ENCODE results near the gene LRRC31. TPM values are rescaled to one million over a fixed set of nuclear protein-coding genes. Genes with fewer than 3 reads are reported as not detected.

LRRC31 gene
- total RNA-seq, 2 experiments from 2014 or later, result not detected

DNA sequence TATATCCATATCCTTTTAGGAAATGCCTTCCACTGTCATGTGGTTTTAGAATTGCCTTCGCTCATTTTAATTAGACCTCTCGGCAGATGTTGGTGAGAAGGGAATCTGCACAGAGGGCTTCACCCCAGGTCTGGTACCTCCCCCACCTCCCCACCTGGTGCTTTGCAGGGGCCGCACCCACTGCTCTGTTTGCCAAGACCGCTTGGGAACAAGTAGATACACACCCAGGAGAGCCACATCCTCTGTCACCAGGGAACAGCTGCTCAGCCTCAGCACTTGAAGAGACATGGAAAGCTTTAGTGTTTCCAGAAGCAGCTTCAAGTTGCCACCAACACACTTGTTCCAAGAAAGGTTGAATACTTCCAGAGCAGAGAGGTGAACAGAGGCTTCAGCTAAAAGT, 21.8 kb downstream of the LRRC31 start:
- ATAC-seq (ENCODE audit: low read depth), result no peak
- no peaks in the 10 kb centered on the region for H3K36me3 Mint-ChIP-seq
- DNase-seq, result no peak
- H3K4me3 Mint-ChIP-seq, result no peak overlapping the region
- POLR2A ChIA-PET, result no interaction called here
- H3K27me3 Mint-ChIP-seq, result peaks cover 35% of the 10 kb centered on the region
- H3K9me3 Mint-ChIP-seq, result no peaks in the 10 kb centered on the region
- no peaks in the 10 kb centered on the region for H3K4me1 Mint-ChIP-seq
- no peak overlapping the region for H3K27ac Mint-ChIP-seq

DNA sequence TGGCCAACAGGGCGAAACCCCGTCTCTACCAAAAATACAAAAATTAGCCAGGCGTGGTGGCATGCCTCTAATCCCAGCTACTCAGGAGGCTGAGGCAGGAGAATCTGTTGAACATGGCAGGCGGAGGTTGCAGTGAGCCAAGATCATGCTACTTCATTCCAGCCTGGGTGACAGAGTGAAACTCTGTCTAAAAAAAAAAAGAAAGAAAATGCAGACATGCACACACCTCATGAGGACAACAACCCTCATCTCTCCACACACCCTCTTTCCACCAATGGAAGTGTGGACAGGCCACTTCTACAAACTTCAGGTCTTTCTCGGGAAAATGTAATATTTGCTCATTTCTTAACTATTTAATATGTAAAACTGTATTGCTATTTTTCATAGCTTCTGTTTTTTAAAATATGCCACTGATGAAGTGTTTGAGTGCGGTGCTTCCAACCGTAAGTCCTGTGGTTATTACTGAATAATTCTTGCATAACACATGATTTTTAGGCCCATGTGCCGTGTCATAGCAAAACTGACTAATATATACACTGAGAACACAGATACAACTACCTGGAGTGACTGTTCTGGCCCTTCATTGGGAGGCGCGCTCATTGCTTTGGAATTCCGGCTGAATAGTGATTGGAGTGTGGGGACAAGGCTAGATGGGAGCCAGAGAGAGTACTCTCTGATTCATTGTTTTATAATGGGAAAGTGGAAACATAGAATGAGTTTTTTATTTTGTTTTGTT, 23.1 kb downstream of the LRRC31 start:
- no peak overlapping the region for H3K4me3 Mint-ChIP-seq
- no peaks in the 10 kb centered on the region for H3K36me3 Mint-ChIP-seq
- POLR2A ChIA-PET, result no interaction called here
- no peaks in the 10 kb centered on the region for H3K4me1 Mint-ChIP-seq
- peaks cover 36% of the 10 kb centered on the region for H3K27me3 Mint-ChIP-seq
- ATAC-seq (ENCODE audit: low read depth), result no peak
- no peaks in the 10 kb centered on the region for H3K9me3 Mint-ChIP-seq
- no peak overlapping the region for H3K27ac Mint-ChIP-seq
- no peak for DNase-seq

DNA sequence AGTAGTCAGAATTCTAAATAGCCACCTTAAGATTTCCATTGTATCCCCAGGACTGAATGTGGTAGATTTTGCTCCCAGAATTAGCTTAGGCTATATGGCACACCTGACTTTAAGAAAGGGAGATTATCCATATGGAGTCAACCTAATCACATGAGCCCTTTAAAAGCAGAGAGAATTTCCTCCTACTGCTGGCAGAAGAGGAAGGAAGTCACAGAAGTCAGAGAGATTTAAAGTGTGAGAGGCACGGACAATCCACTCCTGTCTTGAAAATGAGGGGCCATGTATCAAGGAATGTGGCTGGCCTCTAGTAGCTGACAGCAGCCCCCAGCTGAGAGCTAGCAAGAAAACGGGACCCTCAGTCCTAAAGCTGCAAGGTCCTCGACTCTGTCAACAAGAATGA, 26.8 kb downstream of the LRRC31 start:
- ATAC-seq (ENCODE audit: low read depth), result no peak
- POLR2A ChIA-PET, result no interaction called here
- DNase-seq, result no peak
- H3K27me3 Mint-ChIP-seq, result peaks cover 37% of the 10 kb centered on the region
- no peak overlapping the region for H3K4me3 Mint-ChIP-seq
- no peak overlapping the region for H3K27ac Mint-ChIP-seq
- H3K36me3 Mint-ChIP-seq, result no peaks in the 10 kb centered on the region
- H3K9me3 Mint-ChIP-seq, result no peaks in the 10 kb centered on the region
- H3K4me1 Mint-ChIP-seq, result no peaks in the 10 kb centered on the region

DNA sequence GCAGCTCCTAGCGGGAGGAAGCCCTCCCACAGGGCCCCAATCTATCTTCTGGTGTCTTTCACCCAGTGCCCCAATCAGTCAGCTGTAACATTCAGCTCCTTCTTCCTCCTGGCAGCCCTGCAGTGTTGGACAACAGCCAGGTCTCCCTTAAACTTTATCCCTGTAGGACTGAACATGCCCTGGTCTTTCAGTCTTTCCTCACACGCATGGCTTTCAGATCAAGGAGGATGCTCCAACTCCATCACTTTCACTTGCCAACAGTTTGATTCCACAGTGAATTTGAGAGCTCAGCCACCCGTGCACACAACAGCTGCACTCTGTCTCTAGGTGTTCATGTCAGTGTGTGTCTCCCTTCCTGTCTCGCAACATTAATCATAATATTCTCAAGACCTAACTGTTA, 28.6 kb downstream of the LRRC31 start:
- POLR2A ChIA-PET, result no interaction called here
- peaks cover 30% of the 10 kb centered on the region for H3K27me3 Mint-ChIP-seq
- no peaks in the 10 kb centered on the region for H3K36me3 Mint-ChIP-seq
- no peak overlapping the region for H3K4me3 Mint-ChIP-seq
- ATAC-seq (ENCODE audit: low read depth), result no peak
- H3K4me1 Mint-ChIP-seq, result no peaks in the 10 kb centered on the region
- H3K9me3 Mint-ChIP-seq, result no peaks in the 10 kb centered on the region
- H3K27ac Mint-ChIP-seq, result no peak overlapping the region
- DNase-seq, result no peak

DNA sequence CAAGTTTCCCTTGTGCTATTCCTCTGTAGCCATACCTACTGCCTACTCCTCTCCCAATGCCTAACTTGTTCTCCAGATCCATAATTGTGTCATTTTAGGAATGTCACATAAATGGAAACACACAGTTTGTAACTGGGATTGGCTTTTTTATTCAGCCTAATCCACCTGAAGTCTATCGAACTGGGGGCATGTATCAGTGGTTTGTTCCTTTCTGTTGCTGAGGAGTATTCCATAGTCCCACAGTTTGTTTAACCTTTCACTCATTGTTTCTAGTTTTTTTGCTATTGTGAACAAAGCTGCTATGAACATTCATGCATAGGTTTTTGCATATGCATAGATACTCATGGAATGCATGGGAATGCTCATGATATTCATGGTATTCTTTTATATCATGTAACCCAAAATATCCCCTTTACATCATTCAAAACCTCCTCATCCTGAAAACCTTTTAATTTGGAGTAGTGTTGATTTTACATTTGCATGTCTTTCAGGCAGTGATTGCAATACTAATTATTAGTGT, 31.2 kb downstream of the LRRC31 start:
- Mint-ChIP-seq H3K4me1 (no peaks in the 10 kb centered on the region), H3K36me3 (no peaks in the 10 kb centered on the region), H3K27ac (no peak overlapping the region), H3K4me3 (no peak overlapping the region), H3K27me3 (peaks cover 17% of the 10 kb centered on the region), H3K9me3 (no peaks in the 10 kb centered on the region)
- POLR2A ChIA-PET, result no interaction called here
- DNase-seq (no peak), ATAC-seq (ENCODE audit: low read depth) (no peak)

DNA sequence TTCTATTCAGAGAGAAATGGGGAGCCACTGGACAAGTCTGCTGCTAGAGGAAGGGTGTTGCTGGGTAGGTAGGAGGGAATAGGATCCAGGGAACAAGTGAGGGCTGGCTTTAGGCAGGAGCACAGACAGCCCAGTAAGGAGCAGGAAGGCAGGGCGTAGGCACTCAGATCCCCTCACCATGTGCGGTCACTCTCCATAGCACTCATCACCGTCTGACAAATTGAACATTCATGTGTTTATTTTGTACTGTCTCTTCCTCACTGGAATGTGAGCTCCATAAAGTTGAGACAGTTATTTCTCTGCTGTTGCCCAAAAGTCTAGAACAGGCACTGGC, 32.8 kb downstream of the LRRC31 start:
- POLR2A ChIA-PET, result no interaction called here

DNA sequence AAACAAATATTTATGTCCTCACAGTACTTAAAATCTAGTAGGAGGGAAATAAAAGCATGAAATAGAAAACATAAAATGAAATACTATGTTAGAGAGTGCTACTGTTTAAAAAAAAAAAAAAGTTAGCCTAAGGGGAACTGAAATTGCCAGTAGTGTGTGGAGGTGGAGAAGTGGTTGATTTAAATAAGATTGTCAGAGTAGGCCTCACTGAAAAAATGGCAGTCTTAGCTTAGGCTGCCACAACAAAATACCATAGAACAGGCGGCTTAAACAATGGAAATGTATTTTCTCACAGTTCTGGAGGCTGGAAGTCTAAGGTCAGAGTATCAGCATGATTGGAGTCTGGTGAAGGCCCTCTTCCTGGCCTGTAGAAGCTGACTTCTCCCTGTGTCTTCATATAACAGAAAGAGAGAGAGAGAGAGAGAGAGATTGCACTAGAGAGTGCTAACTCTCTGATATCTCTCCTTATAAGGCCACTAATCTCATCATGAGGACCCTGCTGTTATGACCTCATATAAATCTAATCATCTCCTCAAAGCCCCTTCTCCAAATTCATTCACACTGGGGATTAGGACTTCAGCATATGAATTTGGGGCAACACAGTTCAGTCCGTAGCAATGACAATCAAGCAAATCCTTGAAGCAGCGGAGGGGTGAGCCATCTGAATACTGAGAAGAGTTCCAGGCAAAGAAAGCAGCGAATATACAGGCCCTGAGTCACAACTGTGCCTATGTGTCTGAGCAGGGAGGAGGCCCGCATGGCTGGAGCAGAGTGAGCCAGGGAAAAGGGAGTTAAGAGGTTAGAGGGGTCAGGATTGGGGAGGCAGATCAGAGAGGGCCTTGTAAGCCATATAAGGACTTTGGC, 33.4 kb downstream of the LRRC31 start:
- Mint-ChIP-seq H3K27ac (no peak overlapping the region), H3K4me1 (no peaks in the 10 kb centered on the region), H3K9me3 (no peaks in the 10 kb centered on the region), H3K36me3 (no peaks in the 10 kb centered on the region), H3K4me3 (no peak overlapping the region), H3K27me3 (peaks cover 16% of the 10 kb centered on the region)
- POLR2A ChIA-PET, result no interaction called here
- DNase-seq (no peak), ATAC-seq (ENCODE audit: low read depth) (no peak)

More for the DNA sequence above, 32.8 kb downstream of the LRRC31 start:
- Mint-ChIP-seq H3K27ac (no peak overlapping the region), H3K27me3 (peaks cover 16% of the 10 kb centered on the region), H3K9me3 (no peaks in the 10 kb centered on the region), H3K36me3 (no peaks in the 10 kb centered on the region), H3K4me3 (no peak overlapping the region), H3K4me1 (no peaks in the 10 kb centered on the region)
- ATAC-seq (ENCODE audit: low read depth) (no peak), DNase-seq (no peak)

DNA sequence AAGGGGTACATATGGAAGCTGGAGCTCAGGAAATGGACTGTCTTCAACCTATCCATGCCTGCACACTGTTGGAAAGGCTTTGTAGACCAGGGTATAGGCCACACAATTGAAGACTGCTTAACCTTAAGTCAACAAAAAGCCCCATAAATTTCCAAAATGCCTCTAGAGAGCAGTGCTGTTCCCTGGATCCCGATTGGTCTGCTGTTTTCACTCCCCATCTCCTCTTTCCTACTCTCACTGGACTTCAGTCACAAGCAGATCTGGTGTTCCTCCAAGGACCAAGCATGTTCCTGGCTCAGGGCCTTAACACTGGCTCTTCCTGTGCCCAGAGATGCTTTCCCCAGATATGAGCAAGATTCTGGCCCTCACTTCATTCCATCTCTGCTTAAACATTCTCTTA, 34.2 kb downstream of the LRRC31 start:
- H3K4me1 Mint-ChIP-seq, result no peaks in the 10 kb centered on the region
- no peak overlapping the region for H3K27ac Mint-ChIP-seq
- ATAC-seq (ENCODE audit: low read depth), result no peak
- no peaks in the 10 kb centered on the region for H3K36me3 Mint-ChIP-seq
- H3K4me3 Mint-ChIP-seq, result no peak overlapping the region
- POLR2A ChIA-PET, result no interaction called here
- no peak for DNase-seq
- no peaks in the 10 kb centered on the region for H3K9me3 Mint-ChIP-seq
- peaks cover 10% of the 10 kb centered on the region for H3K27me3 Mint-ChIP-seq

DNA sequence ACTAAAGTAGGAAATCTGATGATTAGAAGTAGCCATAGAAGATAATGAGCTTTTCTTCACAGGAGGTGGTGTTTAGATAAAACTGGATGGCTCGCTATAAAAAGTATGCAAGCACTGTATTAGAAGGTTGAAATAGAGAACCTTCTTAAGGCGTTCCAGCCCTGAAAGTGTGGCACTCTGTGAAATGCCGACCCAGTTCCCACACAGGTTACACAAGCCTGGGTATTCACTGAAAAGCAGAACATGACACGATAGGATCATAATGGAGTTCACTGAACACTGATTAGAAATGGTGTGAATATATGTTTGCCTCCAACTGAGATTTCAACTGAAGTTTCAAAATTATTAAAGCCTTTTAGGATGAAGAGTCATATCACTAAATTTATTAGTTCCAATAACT, 42.0 kb downstream of the LRRC31 start:
- H3K36me3 Mint-ChIP-seq, result no peaks in the 10 kb centered on the region
- DNase-seq, result no peak
- no peaks in the 10 kb centered on the region for H3K9me3 Mint-ChIP-seq
- POLR2A ChIA-PET, result no interaction called here
- peaks cover 8% of the 10 kb centered on the region for H3K27me3 Mint-ChIP-seq
- H3K27ac Mint-ChIP-seq, result no peak overlapping the region
- ATAC-seq (ENCODE audit: low read depth), result no peak
- peaks cover 5% of the 10 kb centered on the region for H3K4me1 Mint-ChIP-seq
- no peak overlapping the region for H3K4me3 Mint-ChIP-seq

DNA sequence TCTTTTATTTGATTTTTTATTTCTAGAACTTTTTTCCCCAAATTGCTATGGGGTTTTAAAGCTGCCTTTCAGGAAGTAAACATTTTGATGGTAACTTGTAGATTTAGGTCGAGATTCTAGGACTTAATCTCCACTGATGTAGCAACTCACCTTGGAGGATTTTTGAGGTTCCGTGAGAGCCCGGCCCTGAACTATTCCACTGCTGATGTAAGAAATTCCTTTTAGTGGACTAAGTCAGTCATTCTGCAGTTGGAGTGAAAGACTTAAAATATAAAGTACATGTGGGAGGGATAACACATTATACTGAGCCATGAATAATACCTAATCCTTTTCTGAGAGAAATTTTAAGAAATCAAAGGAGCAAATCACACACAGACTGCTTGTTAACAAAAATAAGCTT, 44.4 kb downstream of the LRRC31 start:
- H3K27ac Mint-ChIP-seq, result no peak overlapping the region
- H3K27me3 Mint-ChIP-seq, result peaks cover 10% of the 10 kb centered on the region
- peaks cover 5% of the 10 kb centered on the region for H3K4me1 Mint-ChIP-seq
- DNase-seq (no peak), ATAC-seq (ENCODE audit: low read depth) (no peak)
- H3K36me3 Mint-ChIP-seq, result no peaks in the 10 kb centered on the region
- POLR2A ChIA-PET, result no interaction called here
- H3K9me3 Mint-ChIP-seq, result no peaks in the 10 kb centered on the region
- H3K4me3 Mint-ChIP-seq, result no peak overlapping the region

DNA sequence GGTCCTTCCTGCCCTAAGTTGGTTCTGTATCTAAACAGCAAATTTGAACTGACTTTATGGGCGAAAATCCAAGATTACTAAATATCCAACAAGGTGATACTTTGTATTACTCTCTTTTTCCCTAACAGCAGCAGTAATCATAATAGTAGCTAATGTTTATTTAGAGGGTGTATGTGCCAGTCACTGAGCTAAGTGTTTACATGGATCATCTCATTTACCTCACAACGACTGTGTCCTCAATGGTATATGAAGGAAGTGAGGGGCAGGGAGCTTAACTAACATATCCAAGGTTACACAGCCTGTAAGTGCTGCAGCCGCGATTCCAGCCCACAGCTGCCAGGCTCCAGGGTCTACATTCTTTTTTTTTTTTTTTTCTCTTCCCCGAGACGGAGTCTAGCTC, 46.8 kb downstream of the LRRC31 start:
- Mint-ChIP-seq H3K4me3 (no peak overlapping the region), H3K27me3 (peaks cover 12% of the 10 kb centered on the region), H3K27ac (no peak overlapping the region), H3K9me3 (no peaks in the 10 kb centered on the region), H3K4me1 (no peaks in the 10 kb centered on the region), H3K36me3 (no peaks in the 10 kb centered on the region)
- no peak for DNase-seq
- no peak for ATAC-seq (ENCODE audit: low read depth)
- POLR2A ChIA-PET, result no interaction called here

DNA sequence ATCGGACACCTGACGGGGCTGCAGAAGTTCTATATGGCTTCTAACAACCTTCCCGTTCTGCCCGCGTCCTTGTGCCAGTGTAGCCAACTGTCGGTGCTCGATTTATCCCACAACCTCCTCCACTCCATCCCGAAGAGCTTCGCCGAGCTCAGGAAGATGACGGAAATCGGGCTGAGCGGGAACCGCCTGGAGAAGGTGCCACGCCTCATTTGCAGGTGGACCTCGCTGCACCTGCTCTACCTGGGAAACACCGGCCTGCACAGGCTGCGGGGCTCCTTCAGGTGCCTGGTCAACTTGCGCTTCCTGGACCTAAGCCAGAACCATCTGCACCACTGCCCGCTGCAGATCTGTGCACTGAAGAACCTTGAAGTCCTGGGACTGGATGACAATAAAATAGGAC, 47.2 kb downstream of the LRRC31 start:
- peaks cover 14% of the 10 kb centered on the region for H3K27me3 Mint-ChIP-seq
- DNase-seq, result no peak
- no peak overlapping the region for H3K4me3 Mint-ChIP-seq
- no peaks in the 10 kb centered on the region for H3K9me3 Mint-ChIP-seq
- no peak for ATAC-seq (ENCODE audit: low read depth)
- POLR2A ChIA-PET, result no interaction called here
- H3K27ac Mint-ChIP-seq, result no peak overlapping the region
- no peaks in the 10 kb centered on the region for H3K36me3 Mint-ChIP-seq
- H3K4me1 Mint-ChIP-seq, result no peaks in the 10 kb centered on the region

DNA sequence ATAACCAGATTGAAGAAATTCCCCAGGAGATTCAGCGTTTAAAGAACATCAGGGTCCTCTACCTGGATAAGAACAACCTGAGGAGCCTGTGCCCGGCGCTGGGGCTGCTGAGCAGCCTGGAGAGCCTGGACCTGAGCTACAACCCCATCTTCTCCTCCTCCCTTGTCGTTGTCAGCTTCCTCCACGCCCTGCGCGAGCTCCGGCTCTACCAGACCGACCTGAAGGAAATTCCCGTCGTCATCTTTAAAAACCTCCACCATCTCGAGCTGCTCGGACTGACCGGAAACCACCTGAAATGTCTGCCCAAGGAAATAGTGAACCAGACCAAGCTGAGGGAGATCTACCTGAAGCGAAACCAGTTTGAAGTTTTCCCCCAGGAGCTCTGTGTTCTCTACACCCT, 47.6 kb downstream of the LRRC31 start:
- no peak for ATAC-seq (ENCODE audit: low read depth)
- DNase-seq, result no peak
- no peaks in the 10 kb centered on the region for H3K4me1 Mint-ChIP-seq
- no peak overlapping the region for H3K27ac Mint-ChIP-seq
- H3K9me3 Mint-ChIP-seq, result no peaks in the 10 kb centered on the region
- peaks cover 15% of the 10 kb centered on the region for H3K27me3 Mint-ChIP-seq
- no peaks in the 10 kb centered on the region for H3K36me3 Mint-ChIP-seq
- POLR2A ChIA-PET, result no interaction called here
- H3K4me3 Mint-ChIP-seq, result no peak overlapping the region

DNA sequence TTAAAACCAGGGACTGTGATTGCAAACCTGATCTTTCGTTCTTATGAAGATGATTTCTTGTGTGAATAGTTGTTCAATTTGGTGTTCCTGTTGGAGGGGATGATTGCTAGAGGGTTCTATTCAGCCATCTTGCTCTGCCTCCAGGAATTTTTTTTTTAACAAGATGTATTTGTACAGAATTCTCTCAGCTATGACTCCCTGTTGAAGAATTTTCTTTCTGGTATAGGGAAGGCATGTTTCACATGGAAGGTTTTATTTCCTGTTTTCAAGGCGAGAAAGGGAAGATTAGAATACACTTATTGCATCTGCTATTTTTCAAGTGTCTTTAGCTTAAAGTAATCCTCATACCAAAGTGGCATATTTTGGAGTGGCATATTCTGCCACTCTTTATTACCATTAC, 51.4 kb downstream of the LRRC31 start:
- Mint-ChIP-seq H3K4me3 (no peak overlapping the region), H3K27ac (no peak overlapping the region), H3K27me3 (peaks cover 14% of the 10 kb centered on the region), H3K4me1 (peaks cover 8% of the 10 kb centered on the region), H3K36me3 (peaks cover 9% of the 10 kb centered on the region), H3K9me3 (peaks cover 7% of the 10 kb centered on the region)
- DNase-seq (no peak), ATAC-seq (ENCODE audit: low read depth) (no peak)
- POLR2A ChIA-PET, result no interaction called here
